HG03457 (cell line): ENCODE data around the gene WDR1.

Experiments used
- ATAC-seq: cut with Tn5 transposase; IDR thresholded peaks from one replicate; pipeline ENCODE4 v1.9.1; 2021; ENCODE audit warnings: moderate number of reproducible peaks; ENCODE audit not compliant: unreplicated experiment

WDR1 gene

GRCh38 chr4:10101671-10102473 is 14.7 kb downstream of the WDR1 start:
- ATAC-seq: no peak

GRCh38 chr4:10100734-10101216 is 15.8 kb downstream of the WDR1 start:
- ATAC-seq: no peak

- no peak for ATAC-seq
Observed at GRCh38 chr4:10099499-10100325, 16.9 kb downstream of the WDR1 start.

GRCh38 chr4:10098780-10099160 is 17.8 kb downstream of the WDR1 start:
- no peak for ATAC-seq

- no peak for ATAC-seq
Observed at GRCh38 chr4:10097906-10098779, 18.5 kb downstream of the WDR1 start.

GRCh38 chr4:10096978-10097335 is 19.6 kb downstream of the WDR1 start:
- no peak for ATAC-seq

GRCh38 chr4:10096201-10096977 is 20.2 kb downstream of the WDR1 start:
- ATAC-seq: peak; percentile 51

- ATAC-seq: no peak
Observed at GRCh38 chr4:10095296-10095991, 21.2 kb downstream of the WDR1 start.

- ATAC-seq: no peak
Observed at GRCh38 chr4:10094841-10095240, 21.8 kb downstream of the WDR1 start.

- ATAC-seq: no peak
Observed at GRCh38 chr4:10093801-10094552, 22.6 kb downstream of the WDR1 start.

- no peak for ATAC-seq
Observed at GRCh38 chr4:10093271-10093621, 23.4 kb downstream of the WDR1 start.

GRCh38 chr4:10092481-10093270 is 23.9 kb downstream of the WDR1 start:
- no peak for ATAC-seq

- ATAC-seq: no peak
Observed at GRCh38 chr4:10091531-10092181, 24.9 kb downstream of the WDR1 start.

- no peak for ATAC-seq
Observed at GRCh38 chr4:10090467-10091250, 25.9 kb downstream of the WDR1 start.

GRCh38 chr4:10089346-10089745 is 27.3 kb downstream of the WDR1 start:
- ATAC-seq: no peak

- ATAC-seq: no peak
Observed at GRCh38 chr4:10088135-10089010, 28.2 kb downstream of the WDR1 start.
